Left lobe of liver (tissue), 2 donors: ENCODE data around the gene PLCD3. TPM values are rescaled to one million over a fixed set of nuclear protein-coding genes. Genes with fewer than 3 reads are reported as not detected.

ENCODE experiments used
- ATAC-seq: fragments of 200-7000 bp; cut with Tn5 transposase; one replicate; pipeline ENCODE4 v1.9.1; 2020; ENCODE audit warnings: mild to moderate bottlenecking, moderate library complexity
- DNase-seq: peaks from one replicate; pipeline ENCODE4 v3.0.0-alpha.2; 2020; ENCODE audit warnings: low spot score
- total RNA-seq: library from RNA; stranded (reverse); gene quantifications from one replicate; pipeline ENCODE4 v1.2.1, GENCODE V29; 2021
- donor health status: DM: no; HTN: no; CAD: no; lungs with moderate emphysema.
- donor health status: DM: no; HTN: yes; CAD: no.

The PLCD3 gene
- total RNA-seq, 1 donor from 2014 or later: 3.4 TPM

- ATAC-seq (no peak), DNase-seq (no peak)
Observed at GRCh38 chr17:45104497-45104896, 27.8 kb downstream of the PLCD3 start.

- DNase-seq: no peak
- no peak for ATAC-seq
Observed at GRCh38 chr17:45104029-45104428, 28.3 kb downstream of the PLCD3 start.

DNA sequence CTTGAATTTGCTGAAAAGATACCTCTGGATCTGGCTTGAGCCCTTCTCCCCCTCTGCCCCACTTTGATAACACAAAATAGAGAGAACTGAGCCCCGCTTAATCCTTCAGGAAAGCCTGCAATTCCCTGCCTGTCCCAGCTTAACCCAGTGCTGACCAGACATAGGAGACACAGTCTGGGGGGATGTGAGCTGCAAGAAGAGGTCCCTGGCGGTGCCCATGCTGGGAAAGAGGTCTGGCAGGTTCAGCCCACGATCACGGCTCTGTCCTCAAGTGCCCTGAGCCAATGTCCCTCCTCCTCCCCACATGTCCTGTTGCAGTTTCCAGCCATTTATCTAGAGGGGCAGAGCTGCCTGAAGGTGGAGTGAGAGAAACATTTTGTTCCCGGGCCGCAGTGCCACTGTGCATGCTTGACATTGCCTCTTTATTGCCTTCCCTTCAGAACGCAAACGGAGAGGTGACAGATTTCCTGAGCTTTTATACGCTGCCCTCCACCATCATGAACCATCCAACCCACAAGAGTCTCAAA, 29.0 kb downstream of the PLCD3 start:
- no peak for ATAC-seq
- no peak for DNase-seq

GRCh38 chr17:45102856-45103255, 29.5 kb downstream of the PLCD3 start:
- DNase-seq: no peak
- no peak for ATAC-seq

GRCh38 chr17:45101883-45102811, 30.2 kb downstream of the PLCD3 start:
- no peak for DNase-seq

DNA sequence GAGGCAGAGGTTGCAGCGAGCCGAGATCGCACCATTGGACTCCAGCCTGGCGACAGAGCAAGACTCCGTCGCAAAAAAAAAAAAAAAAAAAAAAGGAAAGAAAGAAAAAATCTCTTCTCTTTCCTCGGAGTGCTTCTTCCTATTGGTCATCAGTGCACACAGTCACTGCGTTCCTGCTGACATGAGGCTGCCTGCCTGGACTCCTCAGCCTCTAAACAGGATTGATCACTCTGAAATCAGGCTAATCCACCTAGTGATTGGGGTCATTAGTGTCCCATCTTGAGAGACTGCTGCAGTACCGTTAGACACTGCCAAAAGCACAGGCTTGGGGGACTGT, 30.8 kb downstream of the PLCD3 start:
- DNase-seq (no peak), ATAC-seq (no peak)

More at GRCh38 chr17:45101883-45102811, 30.2 kb downstream of the PLCD3 start:
- ATAC-seq: no peak

GRCh38 chr17:45098869-45099616, 33.3 kb downstream of the PLCD3 start:
- ATAC-seq (peak; percentile 98), DNase-seq (peak; percentile 90)

DNA sequence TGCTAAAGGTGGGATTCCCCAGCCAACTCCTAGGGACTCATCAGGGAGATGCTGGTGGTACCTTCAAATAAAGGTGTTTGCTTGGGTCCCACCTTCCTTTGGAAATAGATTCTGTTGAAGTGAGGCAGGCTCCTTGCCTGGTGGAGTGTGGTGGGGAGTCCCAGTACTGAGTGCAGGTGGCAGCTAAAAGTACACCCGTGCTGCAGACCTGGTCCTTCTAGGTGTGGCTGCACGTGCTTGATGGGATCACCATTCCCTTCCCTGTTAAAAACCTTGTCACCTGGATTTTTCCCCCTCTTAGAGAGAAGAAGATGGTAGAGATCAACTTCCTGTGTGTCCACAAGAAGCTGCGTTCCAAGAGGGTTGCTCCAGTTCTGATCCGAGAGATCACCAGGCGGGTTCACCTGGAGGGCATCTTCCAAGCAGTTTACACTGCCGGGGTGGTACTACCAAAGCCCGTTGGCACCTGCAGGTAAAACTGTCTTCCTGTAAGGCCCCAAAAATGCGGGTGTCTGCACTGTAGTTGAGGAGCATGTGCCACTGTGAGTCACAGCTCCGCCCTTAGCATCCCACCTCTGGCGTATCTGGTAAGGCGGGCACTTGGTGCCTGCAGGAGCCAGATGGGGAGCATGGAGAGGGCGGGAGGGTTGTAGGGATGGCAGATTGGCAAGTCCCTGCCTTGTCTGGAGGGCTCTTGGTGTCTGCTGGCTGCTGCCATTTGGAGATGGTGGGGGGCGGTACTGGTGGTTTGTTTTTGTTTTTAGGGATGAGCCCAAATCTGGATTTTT, 34.0 kb downstream of the PLCD3 start:
- ATAC-seq (no peak), DNase-seq (no peak)

- no peak for ATAC-seq
- no peak for DNase-seq
Observed at GRCh38 chr17:45096926-45097325, 35.4 kb downstream of the PLCD3 start.

- DNase-seq (no peak), ATAC-seq (no peak)
Observed at GRCh38 chr17:45096141-45096540, 36.2 kb downstream of the PLCD3 start.

DNA sequence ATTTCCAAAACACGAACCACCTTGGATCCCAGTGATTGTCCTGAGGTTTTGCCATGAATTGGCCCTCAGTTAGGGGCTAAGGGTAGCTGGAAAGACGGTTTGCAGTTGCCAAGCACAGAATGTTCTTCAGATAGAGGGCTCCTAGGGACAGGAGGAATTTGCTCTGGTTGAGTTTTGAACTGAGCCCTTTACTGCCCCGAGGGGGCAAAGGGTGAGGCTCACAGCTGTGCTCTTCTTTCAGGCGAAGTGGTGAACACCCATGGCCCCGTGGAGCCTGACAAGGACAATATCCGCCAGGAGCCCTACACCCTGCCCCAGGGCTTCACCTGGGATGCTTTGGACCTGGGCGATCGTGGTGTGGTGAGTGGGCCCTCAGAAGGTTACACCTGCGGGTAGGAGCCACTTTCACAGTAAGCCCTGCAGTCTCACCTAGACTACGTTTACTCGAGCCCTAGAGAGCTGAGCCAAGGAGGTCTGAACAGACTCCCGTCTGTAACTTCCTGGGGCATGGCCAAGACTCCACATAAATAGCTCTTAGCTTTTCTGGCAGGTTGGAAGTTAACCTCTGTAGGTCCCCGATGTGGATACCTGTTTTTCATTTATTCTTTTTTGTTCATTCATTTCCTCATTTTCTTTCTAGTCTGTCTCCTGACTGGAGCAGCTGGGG, 38.7 kb downstream of the PLCD3 start:
- DNase-seq: peak; percentile 72

DNA sequence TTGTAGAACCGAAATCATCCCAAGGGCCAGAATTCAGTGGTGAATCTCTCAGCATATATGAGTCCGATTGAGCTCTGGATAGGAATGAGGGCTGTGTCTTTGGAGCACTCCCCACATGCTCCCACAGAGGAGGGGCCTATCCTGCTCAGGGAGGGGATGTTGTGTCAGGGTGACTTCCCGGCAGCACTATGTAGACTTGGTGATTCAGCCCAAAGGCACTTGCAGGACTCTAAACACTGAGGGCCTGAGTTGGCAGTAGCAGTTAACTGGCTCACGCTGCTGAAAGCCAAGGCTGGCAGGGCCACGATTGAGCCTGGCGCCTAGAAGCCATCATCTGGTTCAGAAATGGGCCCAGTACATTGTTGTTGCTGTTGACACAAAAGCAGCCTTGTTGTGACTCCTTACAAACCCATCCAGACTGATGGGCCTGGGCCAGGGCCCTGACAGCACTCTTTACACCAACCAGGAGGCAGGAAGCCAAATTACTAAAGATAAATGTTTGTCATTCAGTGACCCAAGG, 39.3 kb downstream of the PLCD3 start:
- ATAC-seq (peak; percentile 82), DNase-seq (peak; percentile 73)

More for the DNA sequence above, 38.7 kb downstream of the PLCD3 start:
- ATAC-seq: peak; percentile 76

- ATAC-seq: no peak
Observed at GRCh38 chr17:45091778-45092425, 40.4 kb downstream of the PLCD3 start.

GRCh38 chr17:45090711-45091110, 41.6 kb downstream of the PLCD3 start:
- no peak for ATAC-seq
- no peak for DNase-seq

More at GRCh38 chr17:45091778-45092425, 40.4 kb downstream of the PLCD3 start:
- DNase-seq: no peak

GRCh38 chr17:45088741-45089140, 43.6 kb downstream of the PLCD3 start:
- DNase-seq: no peak
- ATAC-seq: no peak

GRCh38 chr17:45087978-45088377, 44.3 kb downstream of the PLCD3 start:
- DNase-seq (no peak), ATAC-seq (no peak)

DNA sequence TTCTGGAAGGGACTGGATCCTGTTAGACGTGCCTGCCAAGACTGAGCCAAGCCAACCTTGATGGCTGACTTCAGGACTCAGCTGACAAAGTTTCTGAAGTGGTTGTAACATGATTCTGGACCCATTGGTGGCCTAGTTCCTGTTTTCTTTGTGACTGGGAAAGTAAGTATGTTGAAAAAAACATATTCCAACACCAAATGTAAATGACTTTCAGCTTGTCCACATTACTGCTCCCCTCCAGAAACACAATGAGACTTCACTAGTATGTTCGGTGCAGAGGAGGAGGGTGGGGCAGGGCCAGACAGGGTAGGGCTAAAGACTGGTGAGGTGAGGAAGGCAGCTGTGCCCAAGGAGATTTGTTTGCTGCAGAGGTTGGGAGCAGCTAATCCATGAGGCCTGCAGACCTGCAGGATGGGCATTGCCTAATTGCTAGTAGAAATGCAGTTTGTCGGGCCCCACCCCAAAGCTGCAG, 44.8 kb downstream of the PLCD3 start:
- ATAC-seq: peak; percentile 59
- no peak for DNase-seq

GRCh38 chr17:45086865-45087503, 45.3 kb downstream of the PLCD3 start:
- DNase-seq (peak; percentile 79), ATAC-seq (peak; percentile 89)

- no peak for DNase-seq
- peak; percentile 12 for ATAC-seq
Observed at GRCh38 chr17:45086391-45086790, 45.9 kb downstream of the PLCD3 start.
